HCT116 (cell line): ENCODE data around the gene HPCAL1.

Experiments
- CBX3 ChIP-seq: IDR thresholded peaks from 2 replicates; pipeline ENCODE4 v1.6.1; 2012; ENCODE audit warnings: low read depth
- EGR1 ChIP-seq: IDR thresholded peaks from 2 replicates; pipeline ENCODE4 v1.6.1; 2012; ENCODE audit warnings: low read depth
- EZH2 ChIP-seq: fragments of 200-600 bp; sonication (generic); IDR thresholded peaks from 2 replicates; pipeline ENCODE4 v1.6.1; 2017; ENCODE audit warnings: antibody characterized with exemption, mixed run types
- EZH2phosphoT487 ChIP-seq: fragments of 200-600 bp; IDR thresholded peaks from 2 replicates; pipeline ENCODE4 v1.6.1; 2018; ENCODE audit warnings: antibody characterized with exemption, borderline replicate concordance
- POLR2A ChIP-seq: IDR thresholded peaks from 2 replicates; pipeline ENCODE4 v1.7.0; 2011; ENCODE audit warnings: borderline replicate concordance; ENCODE audit not compliant: insufficient read depth, insufficient read length; ENCODE audit errors: extremely low read depth
- POLR2AphosphoS5 ChIP-seq: IDR thresholded peaks from 2 replicates; pipeline ENCODE4 v1.6.1; 2011; ENCODE audit warnings: mild to moderate bottlenecking, low read depth, low read length, moderate library complexity
- SIN3A ChIP-seq: IDR thresholded peaks from 2 replicates; pipeline ENCODE4 v1.6.1; 2012; ENCODE audit warnings: low read depth
- SP1 ChIP-seq: IDR thresholded peaks from 2 replicates; pipeline ENCODE4 v1.6.1; 2012; ENCODE audit warnings: low read depth
- YY1 ChIP-seq: IDR thresholded peaks from 2 replicates; pipeline ENCODE4 v1.6.1; 2011; ENCODE audit warnings: low read length, low read depth, moderate library complexity, mild to moderate bottlenecking; ENCODE audit not compliant: insufficient replicate concordance; ENCODE audit errors: extremely low read depth
- ZNF274 ChIP-seq: fragments of 200-500 bp; sonication (Bioruptor generic); IDR thresholded peaks from 2 replicates; pipeline ENCODE4 v1.6.1; 2014; ENCODE audit warnings: mild to moderate bottlenecking, low read depth, low read length, inconsistent platforms
- TF ChIP-seq, protein P1 (sequence below), 3 experiments: fragments of 200-600 bp in 1 of 3; sonication (generic) in 1 of 3; IDR thresholded peaks in 2 of 3; conservative IDR thresholded peaks in 1 of 3; 2 replicates each; pipeline ENCODE4 v1.5.1; 2012 to 2017; ENCODE audit warnings: low read depth in 2 of 3, low read length in 2 of 3, antibody characterized with exemption in 1 of 3, borderline replicate concordance in 1 of 3, control low read depth in 1 of 3, mild to moderate bottlenecking in 1 of 3, mixed read lengths in 1 of 3, mixed run types in 1 of 3, moderate library complexity in 1 of 3; ENCODE audit not compliant: insufficient read depth in 1 of 3
- TF ChIP-seq, protein P2 (sequence below): IDR thresholded peaks from 2 replicates; pipeline ENCODE4 v1.6.1; 2012
- TF ChIP-seq, protein P3 (sequence below): IDR thresholded peaks from 2 replicates; pipeline ENCODE4 v1.6.1; 2011; ENCODE audit warnings: mild to moderate bottlenecking, low read length, moderate library complexity; ENCODE audit not compliant: insufficient replicate concordance; ENCODE audit errors: extremely low read depth

DNA sequence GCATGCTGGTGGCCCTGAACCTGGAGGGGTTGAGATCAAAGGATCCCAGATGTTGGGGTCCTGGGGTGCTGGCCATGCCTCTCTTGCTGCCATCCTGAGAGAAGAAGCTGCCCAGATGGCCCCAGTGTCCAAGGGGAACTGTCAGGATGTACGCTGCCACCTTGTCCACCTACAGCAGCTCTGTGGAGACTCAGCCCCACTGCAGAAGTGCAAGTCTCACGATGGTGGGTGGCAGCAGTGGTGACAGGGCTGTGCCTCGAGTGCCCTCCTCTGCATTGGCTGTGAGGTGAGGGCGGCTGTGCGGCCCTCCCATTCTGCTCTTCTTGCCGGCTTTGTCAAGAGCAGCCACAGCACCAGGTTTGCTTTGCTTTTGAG is 120.7 kb downstream of the HPCAL1 start:
- TF ChIP-seq YY1: no peak
- TF ChIP-seq, protein P1, sequence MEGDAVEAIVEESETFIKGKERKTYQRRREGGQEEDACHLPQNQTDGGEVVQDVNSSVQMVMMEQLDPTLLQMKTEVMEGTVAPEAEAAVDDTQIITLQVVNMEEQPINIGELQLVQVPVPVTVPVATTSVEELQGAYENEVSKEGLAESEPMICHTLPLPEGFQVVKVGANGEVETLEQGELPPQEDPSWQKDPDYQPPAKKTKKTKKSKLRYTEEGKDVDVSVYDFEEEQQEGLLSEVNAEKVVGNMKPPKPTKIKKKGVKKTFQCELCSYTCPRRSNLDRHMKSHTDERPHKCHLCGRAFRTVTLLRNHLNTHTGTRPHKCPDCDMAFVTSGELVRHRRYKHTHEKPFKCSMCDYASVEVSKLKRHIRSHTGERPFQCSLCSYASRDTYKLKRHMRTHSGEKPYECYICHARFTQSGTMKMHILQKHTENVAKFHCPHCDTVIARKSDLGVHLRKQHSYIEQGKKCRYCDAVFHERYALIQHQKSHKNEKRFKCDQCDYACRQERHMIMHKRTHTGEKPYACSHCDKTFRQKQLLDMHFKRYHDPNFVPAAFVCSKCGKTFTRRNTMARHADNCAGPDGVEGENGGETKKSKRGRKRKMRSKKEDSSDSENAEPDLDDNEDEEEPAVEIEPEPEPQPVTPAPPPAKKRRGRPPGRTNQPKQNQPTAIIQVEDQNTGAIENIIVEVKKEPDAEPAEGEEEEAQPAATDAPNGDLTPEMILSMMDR (IDR thresholded peaks at IDR 0.05 in 2 of 3, conservative IDR thresholded peaks at IDR 0.05 in 1 of 3; ENCODE audit: borderline replicate concordance in 1 of 3, insufficient read depth in 1 of 3, low read depth in 2 of 3, low read length in 2 of 3): no peak
- TF ChIP-seq EZH2phosphoT487: no peak
- TF ChIP-seq POLR2AphosphoS5: no peak
- TF ChIP-seq, protein P2, sequence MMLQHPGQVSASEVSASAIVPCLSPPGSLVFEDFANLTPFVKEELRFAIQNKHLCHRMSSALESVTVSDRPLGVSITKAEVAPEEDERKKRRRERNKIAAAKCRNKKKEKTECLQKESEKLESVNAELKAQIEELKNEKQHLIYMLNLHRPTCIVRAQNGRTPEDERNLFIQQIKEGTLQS: no peak
- TF ChIP-seq POLR2A: no peak
- no peak for TF ChIP-seq EGR1
- TF ChIP-seq SIN3A: no peak
- TF ChIP-seq EZH2: no peak
- TF ChIP-seq SP1: no peak
- TF ChIP-seq ZNF274: no peak
- TF ChIP-seq, protein P3, sequence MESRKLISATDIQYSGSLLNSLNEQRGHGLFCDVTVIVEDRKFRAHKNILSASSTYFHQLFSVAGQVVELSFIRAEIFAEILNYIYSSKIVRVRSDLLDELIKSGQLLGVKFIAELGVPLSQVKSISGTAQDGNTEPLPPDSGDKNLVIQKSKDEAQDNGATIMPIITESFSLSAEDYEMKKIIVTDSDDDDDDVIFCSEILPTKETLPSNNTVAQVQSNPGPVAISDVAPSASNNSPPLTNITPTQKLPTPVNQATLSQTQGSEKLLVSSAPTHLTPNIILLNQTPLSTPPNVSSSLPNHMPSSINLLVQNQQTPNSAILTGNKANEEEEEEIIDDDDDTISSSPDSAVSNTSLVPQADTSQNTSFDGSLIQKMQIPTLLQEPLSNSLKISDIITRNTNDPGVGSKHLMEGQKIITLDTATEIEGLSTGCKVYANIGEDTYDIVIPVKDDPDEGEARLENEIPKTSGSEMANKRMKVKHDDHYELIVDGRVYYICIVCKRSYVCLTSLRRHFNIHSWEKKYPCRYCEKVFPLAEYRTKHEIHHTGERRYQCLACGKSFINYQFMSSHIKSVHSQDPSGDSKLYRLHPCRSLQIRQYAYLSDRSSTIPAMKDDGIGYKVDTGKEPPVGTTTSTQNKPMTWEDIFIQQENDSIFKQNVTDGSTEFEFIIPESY: no peak
- no peak for TF ChIP-seq CBX3
